ENCODE results near the gene EWSR1. TPM values are rescaled to one million over a fixed set of nuclear protein-coding genes. Genes with fewer than 3 reads are reported as not detected.

Gene EWSR1, protein sequence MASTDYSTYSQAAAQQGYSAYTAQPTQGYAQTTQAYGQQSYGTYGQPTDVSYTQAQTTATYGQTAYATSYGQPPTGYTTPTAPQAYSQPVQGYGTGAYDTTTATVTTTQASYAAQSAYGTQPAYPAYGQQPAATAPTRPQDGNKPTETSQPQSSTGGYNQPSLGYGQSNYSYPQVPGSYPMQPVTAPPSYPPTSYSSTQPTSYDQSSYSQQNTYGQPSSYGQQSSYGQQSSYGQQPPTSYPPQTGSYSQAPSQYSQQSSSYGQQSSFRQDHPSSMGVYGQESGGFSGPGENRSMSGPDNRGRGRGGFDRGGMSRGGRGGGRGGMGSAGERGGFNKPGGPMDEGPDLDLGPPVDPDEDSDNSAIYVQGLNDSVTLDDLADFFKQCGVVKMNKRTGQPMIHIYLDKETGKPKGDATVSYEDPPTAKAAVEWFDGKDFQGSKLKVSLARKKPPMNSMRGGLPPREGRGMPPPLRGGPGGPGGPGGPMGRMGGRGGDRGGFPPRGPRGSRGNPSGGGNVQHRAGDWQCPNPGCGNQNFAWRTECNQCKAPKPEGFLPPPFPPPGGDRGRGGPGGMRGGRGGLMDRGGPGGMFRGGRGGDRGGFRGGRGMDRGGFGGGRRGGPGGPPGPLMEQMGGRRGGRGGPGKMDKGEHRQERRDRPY
- total RNA-seq (2022; extraction: Qiagen RNA extraction), result 204 to 246 TPM (median 207 TPM) in 5 replicates

DNA sequence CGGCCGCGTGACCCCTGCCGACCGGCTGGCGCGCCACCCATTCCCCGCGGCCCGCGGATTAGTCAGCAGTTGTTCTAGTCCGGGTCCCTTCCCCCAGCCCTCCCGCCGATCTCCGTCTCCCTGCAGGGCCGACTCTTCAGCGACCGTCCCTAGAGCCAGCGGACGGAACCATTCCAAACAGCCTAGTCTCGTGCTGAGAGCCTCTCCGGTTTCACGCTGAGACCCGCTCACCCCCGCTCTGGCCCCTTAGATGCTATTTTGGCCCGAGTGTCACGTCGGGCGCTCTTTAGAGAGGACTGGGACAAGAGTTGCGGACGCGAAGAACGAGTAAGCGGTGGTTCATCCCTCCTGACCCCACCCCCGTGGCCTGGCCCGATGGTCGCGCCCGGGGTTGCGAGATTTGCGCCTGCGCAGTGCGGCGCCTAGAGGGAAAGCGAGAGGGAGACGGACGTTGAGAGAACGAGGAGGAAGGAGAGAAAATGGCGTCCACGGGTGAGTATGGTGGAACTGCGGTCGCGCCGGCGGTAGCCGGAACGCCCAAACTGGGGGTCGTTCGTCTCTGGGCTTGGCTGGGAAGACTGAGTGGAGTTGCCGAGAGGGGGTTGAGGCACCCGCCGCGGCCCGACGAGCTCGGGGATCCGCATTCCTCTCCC lies at the start of gene EWSR1, which contains the start of gene RHBDD3:
Gene EWSR1, plus strand, starts transcription at position 411 of the 653 bp plus-strand sequence. Its CDS starts 69 bp downstream, at position 480.
Gene RHBDD3, minus strand, starts transcription at position 124 of the 653 bp plus-strand sequence. CDS start 2,355 bp downstream, outside the sequence.

DNA sequence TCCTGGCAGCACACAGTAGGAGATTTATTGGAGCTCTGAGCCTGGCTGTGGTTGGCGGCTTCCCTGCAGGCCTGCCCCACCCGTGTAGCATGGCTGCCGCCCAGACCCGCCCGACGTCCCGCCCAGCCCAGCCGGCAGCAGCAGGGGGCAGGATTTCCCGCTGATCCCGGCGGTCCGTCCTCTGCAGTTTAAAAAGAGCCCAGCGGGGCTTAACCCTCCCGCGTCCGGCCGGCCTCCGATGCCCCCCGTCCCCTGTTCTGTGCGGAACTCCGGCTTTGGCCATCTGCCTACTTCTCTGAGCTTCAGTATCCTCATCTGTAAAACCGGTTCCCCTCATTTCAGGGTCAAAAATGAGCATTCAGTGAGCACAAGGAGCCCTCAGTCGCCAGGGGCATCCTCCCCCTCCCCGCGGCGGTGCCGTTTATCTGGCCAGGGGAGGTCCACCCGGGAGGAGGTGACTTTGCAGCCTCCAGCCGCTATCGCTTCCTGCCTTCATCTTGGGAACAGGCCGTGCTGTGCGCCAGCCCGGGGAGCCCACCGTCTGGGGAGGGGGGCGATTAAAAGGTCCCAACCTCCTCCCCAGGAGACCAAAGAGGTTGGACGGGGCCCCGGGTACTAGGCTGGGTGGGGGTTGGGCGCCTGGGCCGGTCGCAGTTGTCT lies 38.2 kb downstream of the EWSR1 start, which contains the start of gene GAS2L1:
Gene GAS2L1, plus strand, starts transcription at position 476 of the 660 bp plus-strand sequence. CDS start 1,456 bp downstream, outside the sequence.

DNA sequence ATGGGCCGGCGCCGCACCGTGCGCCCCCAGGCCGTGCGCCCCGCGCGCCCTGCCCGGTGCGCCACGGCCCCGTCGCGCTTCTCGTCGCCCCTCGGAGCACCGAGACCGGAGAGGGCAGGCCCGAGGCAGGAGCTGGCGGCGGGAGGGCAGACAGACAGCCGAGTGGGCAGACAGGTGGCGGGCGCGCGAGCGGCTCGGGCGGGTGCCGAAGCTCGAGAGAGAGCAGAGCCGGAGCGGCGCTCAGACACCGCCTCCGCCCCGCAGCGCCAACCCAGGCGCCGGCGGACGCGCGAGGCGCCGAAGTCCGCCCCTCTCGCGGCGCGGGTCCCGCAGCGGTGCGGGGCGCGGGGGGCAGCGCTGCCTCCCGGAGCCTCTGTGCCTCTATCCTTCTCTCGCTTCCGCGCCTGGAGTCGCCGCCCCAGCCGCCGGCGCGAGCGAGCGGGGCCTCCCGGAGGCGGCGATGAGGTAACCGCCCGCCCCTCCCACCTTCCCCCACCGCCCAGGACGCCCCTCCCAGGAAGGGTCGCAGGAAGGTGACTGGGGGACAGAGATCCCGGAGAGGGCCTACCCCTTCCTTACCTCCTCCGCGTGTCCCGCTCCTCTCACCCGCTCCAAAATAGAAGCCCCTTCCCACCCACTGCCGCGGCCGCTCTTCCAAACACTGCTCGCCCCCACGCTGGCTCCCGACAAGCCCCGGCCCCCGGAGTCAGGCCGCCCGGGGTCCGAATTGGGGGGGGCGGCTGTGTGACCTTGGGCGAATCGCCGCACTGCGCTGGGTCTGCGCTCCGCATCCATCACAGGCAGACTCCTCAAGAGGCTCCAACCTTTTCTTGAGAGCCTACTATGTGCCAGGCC lies 47.4 kb downstream of the EWSR1 start, which contains the start of gene RASL10A:
Gene RASL10A, minus strand, starts transcription at position 412 of the 855 bp plus-strand sequence. CDS start 451 bp downstream, outside the sequence.

Other genes starting within 250 kb of the EWSR1 start
- not detected in 5 replicates for gene C22orf31, start 206.4 kb upstream of the EWSR1 start, total RNA-seq (2022; extraction: Qiagen RNA extraction)
- gene KREMEN1, start 195.2 kb upstream of the EWSR1 start, total RNA-seq (2022; extraction: Qiagen RNA extraction), result 2.6 to 5.3 TPM (median 4.4 TPM) in 5 replicates
- gene EMID1, start 62.4 kb upstream of the EWSR1 start, total RNA-seq (2022; extraction: Qiagen RNA extraction), result 0.15 to 0.61 TPM (median 0.48 TPM) in 5 replicates
- 20.6 to 28.9 TPM (median 26.2 TPM) in 5 replicates for gene RHBDD3, start 287 bp upstream of the EWSR1 start, total RNA-seq (2022; extraction: Qiagen RNA extraction)
- 26.7 to 39.7 TPM (median 33.8 TPM) in 5 replicates for gene GAS2L1, start 38.4 kb downstream of the EWSR1 start, total RNA-seq (2022; extraction: Qiagen RNA extraction)
- 0.17 to 0.38 TPM (median 0.25 TPM) in 5 replicates for gene RASL10A, start 47.4 kb downstream of the EWSR1 start, total RNA-seq (2022; extraction: Qiagen RNA extraction)
- 24.6 to 27.6 TPM (median 26.2 TPM) in 5 replicates for gene AP1B1, start 120.3 kb downstream of the EWSR1 start, total RNA-seq (2022; extraction: Qiagen RNA extraction)
- gene RFPL1, start 170.3 kb downstream of the EWSR1 start, total RNA-seq (2022; extraction: Qiagen RNA extraction), result not detected in 5 replicates
- 0.09 to 0.16 TPM (median 0.09 TPM) in 5 replicates for gene NEFH, start 211.9 kb downstream of the EWSR1 start, total RNA-seq (2022; extraction: Qiagen RNA extraction)